ENCODE data around the gene EIF4A3.
A peak's percentile ranks its signal among the peaks of the same experiment; 100 is the strongest.

EIF4A3 gene

DNA sequence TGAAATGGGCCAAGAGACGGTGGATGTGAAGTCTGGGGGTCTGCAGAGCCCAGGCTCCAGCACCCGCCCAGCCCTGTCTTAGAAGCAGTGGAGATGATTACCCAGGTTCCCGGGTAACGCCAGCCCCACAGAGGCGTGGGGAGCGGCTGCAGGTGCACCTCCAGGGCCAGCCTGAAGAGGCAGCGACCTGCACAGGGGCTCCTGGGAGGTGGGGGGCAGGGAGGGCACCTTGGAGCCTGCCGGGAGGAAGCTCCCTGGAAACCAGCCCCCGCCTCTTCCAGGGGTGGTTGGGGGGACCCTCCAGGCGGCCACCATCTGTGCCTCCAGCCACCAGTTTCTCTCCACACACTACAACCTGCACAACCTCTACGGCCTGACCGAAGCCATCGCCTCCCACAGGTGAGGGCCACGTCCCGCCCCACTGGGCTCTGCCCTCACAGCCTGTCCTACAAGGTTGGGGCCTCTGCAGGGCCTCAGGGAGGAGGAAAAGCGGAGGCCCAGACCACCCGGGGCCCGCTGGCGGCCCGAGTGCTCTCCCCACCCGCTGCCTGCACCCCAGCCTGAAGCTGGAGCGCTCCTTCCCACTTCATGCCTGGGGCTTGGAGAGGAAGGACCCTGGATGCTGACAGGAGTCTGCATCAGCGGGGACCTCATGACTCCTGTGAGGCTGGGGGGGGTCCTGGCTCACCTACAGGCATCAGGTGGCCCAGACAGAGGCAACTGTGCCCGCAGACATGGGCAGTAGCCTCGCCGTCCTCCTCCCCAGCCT, 35.0 kb downstream of the EIF4A3 start:
- DNase-seq, result peak; percentile 35

DNA sequence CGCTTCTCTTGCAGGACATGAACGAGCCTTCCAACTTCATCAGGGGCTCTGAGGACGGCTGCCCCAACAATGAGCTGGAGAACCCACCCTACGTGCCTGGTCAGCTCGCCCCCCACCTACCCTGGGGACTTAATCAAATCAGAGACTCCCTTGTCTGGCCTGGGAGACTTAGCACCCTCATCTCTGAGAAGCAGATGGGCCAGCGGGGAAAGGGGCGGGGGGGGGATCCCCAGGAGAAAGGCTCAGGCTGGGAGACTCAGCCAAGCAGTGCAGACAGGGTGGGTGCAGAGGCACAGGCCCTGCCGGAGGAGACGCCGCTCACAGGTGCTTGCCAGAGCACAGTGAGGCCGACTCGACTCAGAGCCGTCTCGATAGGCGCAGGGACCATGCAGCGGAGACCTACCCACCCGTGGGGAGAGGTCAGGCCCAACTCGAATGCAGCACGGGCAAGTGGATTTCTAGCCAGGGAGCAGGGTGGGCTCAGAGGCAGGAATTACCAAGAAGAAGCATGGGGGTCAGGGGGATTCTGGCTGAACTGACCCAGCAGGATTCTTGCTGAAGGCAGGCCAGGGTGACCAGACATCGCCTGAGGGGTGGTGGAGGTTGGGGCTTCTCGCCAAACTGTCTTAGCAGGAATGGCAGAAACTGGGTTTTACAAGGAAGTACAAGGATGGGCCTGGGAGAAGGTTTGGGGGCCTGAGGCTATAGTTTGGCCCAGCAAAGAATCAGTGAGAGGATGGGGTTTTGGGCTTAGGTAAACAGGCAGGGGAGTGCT, 35.8 kb downstream of the EIF4A3 start:
- no peak for DNase-seq

- no peak for DNase-seq
These were observed 36.5 kb downstream of the EIF4A3 start for GRCh38 chr17:80110447-80110812.

DNA sequence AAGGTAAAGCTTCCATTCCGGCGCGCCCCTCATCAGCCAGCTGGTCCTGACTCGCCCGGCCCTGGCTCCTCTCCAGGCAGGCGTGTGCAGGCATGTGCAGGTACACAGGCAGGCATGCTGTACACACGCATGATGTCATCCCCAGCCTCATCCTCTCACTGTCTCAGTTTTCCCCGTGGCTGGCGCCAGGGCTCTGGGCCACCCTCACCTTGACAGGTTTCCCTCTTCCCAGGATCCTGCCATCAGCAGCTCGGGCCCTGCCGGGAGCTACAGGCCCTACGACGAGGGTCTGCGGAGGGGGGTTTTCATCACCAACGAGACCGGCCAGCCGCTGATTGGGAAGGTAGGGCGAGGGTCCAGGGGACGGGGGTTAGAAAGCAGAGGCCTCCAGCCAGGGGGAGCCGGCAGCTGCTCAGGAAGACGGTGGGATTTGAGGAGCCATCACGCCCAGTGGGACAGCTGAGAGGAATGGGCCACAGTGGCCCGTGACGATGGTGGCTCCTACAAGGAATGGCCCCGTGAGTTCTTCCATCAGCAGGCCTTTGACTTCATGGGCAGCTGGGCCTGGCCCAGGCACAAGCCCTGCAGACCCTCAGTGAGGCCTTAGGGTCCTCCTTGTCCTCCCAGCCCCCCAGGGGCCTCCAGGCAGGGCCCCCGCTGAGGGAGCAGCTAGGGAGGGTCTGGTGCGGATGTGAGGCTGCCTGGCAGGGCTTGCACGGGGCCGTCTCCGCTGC, 37.0 kb downstream of the EIF4A3 start:
- no peak for DNase-seq

DNA sequence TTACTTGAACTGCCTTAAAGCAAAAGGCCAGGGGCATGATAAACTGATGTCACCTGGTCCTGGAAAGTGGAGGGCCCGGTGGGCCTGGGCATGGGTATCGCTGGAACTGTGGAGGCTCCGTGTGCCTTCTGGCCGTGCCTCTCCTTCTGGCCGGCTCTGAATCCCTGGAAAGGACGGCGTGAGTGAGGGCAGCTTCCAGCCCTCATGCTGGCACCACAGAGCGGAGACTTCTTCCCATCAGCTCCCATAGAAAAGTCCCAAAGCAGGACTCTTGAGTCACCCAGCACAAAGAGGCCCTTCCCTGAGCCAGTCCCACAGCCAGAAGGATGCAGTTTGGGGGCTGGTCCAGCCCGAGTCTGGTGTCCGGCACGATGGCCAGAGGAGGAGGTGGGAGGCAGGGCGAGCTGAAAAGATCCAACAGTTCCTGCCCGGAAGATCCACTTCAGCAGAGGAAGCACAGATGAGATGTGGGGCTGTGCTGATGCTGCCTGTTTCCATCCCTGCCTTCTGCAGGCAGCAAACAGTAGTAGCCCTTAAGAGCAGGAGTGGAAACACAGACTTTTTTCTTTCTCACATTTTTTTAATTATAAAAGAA, 37.8 kb downstream of the EIF4A3 start:
- no peak for DNase-seq

- no peak for DNase-seq
These were observed 38.6 kb downstream of the EIF4A3 start for GRCh38 chr17:80108036-80108971.

DNA sequence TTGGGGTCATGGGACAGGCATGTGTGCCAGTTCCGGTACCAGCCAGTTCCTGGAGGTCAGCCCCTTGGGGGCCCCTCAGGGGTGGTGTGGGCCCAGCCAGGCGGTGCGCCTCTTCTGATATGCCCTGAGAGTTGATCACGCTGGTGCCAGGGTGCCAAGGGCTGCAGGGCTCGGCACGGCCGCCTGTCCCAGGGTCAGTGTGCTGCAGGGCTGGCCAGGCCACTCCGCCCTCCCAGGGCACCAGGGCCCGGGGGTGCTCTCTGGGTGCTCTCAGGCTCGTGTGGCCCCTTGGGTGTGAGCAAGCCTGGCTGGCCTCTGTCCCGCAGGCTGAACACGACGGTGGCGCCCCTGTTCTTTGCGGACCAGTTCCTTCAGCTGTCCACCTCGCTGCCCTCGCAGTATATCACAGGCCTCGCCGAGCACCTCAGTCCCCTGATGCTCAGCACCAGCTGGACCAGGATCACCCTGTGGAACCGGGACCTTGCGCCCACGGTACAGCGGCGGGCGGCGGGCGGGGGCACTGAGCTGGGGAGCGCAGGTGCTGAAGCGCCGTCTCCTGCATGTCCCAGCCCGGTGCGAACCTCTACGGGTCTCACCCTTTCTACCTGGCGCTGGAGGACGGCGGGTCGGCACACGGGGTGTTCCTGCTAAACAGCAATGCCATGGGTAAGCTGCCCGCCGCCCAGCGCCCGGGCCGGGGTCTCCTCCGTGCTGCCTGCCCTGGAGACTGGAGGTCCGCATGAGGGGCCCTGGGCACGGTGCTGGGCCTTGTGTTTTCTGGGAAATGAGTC, 39.5 kb downstream of the EIF4A3 start:
- no peak for DNase-seq

GRCh38 chr17:80106751-80107150, 40.2 kb downstream of the EIF4A3 start:
- no peak for DNase-seq

GRCh38 chr17:80106176-80106575, 40.8 kb downstream of the EIF4A3 start:
- DNase-seq, result no peak

DNA sequence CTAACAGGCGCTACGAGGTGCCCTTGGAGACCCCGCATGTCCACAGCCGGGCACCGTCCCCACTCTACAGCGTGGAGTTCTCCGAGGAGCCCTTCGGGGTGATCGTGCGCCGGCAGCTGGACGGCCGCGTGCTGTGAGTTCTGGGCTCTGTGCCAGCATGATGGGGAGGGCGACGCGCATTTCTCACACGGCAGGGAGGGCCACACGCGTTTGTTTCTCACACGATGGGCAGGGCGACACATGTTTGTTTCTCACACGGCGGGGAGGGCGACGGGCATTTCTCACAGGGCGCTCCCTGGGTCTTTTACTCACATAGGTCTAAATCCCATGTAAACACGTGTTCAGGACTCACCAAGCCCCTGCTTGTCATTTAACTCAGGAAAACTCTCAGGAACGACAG, 41.2 kb downstream of the EIF4A3 start:
- no peak for DNase-seq

DNA sequence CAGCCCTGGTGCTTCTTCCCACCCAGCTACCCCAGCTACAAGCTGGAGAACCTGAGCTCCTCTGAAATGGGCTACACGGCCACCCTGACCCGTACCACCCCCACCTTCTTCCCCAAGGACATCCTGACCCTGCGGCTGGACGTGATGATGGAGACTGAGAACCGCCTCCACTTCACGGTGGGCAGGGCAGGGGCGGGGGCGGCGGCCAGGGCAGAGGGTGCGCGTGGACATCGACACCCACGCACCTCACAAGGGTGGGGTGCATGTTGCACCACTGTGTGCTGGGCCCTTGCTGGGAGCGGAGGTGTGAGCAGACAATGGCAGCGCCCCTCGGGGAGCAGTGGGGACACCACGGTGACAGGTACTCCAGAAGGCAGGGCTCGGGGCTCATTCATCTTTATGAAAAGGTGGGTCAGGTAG, 42.0 kb downstream of the EIF4A3 start:
- DNase-seq, result no peak

DNA sequence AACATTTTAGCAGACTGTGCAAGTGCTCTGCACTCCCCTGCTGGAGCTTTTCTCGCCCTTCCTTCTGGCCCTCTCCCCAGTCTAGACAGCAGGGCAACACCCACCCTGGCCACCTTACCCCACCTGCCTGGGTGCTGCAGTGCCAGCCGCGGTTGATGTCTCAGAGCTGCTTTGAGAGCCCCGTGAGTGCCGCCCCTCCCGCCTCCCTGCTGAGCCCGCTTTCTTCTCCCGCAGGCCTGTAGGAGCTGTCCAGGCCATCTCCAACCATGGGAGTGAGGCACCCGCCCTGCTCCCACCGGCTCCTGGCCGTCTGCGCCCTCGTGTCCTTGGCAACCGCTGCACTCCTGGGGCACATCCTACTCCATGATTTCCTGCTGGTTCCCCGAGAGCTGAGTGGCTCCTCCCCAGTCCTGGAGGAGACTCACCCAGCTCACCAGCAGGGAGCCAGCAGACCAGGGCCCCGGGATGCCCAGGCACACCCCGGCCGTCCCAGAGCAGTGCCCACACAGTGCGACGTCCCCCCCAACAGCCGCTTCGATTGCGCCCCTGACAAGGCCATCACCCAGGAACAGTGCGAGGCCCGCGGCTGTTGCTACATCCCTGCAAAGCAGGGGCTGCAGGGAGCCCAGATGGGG, 42.5 kb downstream of the EIF4A3 start:
- no peak for DNase-seq

DNA sequence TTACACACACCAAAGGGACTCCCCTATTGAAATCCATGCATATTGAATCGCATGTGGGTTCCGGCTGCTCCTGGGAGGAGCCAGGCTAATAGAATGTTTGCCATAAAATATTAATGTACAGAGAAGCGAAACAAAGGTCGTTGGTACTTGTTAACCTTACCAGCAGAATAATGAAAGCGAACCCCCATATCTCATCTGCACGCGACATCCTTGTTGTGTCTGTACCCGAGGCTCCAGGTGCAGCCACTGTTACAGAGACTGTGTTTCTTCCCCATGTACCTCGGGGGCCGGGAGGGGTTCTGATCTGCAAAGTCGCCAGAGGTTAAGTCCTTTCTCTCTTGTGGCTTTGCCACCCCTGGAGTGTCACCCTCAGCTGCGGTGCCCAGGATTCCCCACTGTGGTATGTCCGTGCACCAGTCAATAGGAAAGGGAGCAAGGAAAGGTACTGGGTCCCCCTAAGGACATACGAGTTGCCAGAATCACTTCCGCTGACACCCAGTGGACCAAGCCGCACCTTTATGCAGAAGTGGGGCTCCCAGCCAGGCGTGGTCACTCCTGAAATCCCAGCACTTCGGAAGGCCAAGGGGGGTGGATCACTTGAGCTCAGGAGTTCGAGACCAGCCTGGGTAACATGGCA, 43.4 kb downstream of the EIF4A3 start:
- DNase-seq, result no peak

DNA sequence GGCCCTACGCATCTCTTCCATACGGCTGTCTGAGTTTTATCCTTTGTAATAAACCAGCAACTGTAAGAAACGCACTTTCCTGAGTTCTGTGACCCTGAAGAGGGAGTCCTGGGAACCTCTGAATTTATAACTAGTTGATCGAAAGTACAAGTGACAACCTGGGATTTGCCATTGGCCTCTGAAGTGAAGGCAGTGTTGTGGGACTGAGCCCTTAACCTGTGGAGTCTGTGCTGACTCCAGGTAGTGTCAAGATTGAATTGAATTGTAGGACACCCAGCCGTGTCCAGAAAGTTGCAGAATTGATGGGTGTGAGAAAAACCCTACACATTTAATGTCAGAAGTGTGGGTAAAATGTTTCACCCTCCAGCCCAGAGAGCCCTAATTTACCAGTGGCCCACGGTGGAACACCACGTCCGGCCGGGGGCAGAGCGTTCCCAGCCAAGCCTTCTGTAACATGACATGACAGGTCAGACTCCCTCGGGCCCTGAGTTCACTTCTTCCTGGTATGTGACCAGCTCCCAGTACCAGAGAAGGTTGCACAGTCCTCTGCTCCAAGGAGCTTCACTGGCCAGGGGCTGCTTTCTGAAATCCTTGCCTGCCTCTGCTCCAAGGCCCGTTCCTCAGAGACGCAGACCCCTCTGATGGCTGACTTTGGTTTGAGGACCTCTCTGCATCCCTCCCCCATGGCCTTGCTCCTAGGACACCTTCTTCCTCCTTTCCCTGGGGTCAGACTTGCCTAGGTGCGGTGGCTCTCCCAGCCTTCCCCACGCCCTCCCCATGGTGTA, 44.1 kb downstream of the EIF4A3 start:
- no peak for DNase-seq

DNA sequence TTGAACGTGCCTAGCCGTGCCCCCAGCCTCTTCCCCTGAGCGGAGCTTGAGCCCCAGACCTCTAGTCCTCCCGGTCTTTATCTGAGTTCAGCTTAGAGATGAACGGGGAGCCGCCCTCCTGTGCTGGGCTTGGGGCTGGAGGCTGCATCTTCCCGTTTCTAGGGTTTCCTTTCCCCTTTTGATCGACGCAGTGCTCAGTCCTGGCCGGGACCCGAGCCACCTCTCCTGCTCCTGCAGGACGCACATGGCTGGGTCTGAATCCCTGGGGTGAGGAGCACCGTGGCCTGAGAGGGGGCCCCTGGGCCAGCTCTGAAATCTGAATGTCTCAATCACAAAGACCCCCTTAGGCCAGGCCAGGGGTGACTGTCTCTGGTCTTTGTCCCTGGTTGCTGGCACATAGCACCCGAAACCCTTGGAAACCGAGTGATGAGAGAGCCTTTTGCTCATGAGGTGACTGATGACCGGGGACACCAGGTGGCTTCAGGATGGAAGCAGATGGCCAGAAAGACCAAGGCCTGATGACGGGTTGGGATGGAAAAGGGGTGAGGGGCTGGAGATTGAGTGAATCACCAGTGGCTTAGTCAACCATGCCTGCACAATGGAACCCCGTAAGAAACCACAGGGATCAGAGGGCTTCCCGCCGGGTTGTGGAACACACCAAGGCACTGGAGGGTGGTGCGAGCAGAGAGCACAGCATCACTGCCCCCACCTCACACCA, 44.8 kb downstream of the EIF4A3 start:
- peak; percentile 30 for DNase-seq

DNA sequence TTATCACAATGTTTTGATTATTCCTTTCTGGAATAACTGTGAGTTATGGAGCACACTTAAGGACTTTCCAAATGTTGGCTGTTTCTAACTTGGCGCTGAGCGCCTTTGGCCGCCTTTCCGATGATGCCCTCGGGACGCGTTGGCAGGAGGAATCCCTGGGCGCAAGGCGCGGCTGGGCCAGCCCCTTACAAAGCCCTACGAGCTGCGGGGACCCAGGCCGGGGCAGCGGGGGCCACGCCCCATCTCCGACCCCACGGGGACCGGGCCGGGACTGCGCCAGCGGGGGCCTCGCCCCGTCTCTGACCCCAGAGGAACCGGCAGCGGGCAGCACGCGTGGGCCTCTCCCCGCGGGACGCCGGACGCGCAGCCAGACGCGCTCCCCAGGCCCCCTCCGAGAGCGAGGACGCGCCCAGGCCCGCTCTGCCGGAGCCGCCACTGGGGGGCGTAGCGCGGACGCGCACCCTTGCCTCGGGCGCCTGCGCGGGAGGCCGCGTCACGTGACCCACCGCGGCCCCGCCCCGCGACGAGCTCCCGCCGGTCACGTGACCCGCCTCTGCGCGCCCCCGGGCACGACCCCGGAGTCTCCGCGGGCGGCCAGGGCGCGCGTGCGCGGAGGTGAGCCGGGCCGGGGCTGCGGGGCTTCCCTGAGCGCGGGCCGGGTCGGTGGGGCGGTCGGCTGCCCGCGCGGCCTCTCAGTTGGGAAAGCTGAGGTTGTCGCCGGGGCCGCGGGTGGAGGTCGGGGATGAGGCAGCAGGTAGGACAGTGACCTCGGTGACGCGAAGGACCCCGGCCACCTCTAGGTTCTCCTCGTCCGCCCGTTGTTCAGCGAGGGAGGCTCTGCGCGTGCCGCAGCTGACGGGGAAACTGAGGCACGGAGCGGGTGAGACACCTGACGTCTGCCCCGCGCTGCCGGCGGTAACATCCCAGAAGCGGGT, 45.6 kb downstream of the EIF4A3 start, which contains the start of gene GAA:
Gene GAA (plus strand): TSS at position 571 of the 935 bp plus-strand sequence. CDS start 3,006 bp downstream, outside the sequence.
- peak; percentile 90 for DNase-seq

DNA sequence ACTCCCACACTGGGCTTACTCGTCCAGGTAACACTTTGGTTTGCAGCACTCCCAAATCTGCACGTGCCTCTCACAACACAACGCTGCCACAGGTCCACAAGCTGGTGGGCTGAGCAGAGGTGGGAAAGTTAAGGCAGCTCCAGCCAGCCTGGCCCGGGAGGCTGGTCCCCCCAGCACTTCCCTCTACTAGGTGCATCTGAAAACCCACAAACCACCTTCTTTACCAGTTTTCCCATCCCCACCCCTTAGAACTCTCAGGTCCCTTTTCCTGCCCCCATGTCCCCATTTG, 46.9 kb downstream of the EIF4A3 start:
- no peak for DNase-seq
